ENCODE measurements around the gene ANKRD6.

Gene ANKRD6

GRCh38 chr6:89410788-89411144 lies 22.2 kb upstream of the ANKRD6 start:
- H3K4me3 ChIP-seq (ENCODE audit: low read depth, low read length), result peak overlapping the region; percentile 52
- in situ Hi-C loops (cut with HindIII; ENCODE audit: low pct_ligation_motif_present, low sequenced_read_pairs), result no loop called here
- H3K36me3 ChIP-seq (replicated peaks), result no peaks in the 10 kb centered on the region
- H3K27me3 ChIP-seq (replicated peaks), result peaks cover 36% of the 10 kb centered on the region
- TF ChIP-seq CTCF (IDR thresholded peaks at IDR 0.05; ENCODE audit: low read depth, low read length, missing control alignments), result no peak
- no peak for DNase-seq
- H3K27ac ChIP-seq, result no peak overlapping the region

DNA sequence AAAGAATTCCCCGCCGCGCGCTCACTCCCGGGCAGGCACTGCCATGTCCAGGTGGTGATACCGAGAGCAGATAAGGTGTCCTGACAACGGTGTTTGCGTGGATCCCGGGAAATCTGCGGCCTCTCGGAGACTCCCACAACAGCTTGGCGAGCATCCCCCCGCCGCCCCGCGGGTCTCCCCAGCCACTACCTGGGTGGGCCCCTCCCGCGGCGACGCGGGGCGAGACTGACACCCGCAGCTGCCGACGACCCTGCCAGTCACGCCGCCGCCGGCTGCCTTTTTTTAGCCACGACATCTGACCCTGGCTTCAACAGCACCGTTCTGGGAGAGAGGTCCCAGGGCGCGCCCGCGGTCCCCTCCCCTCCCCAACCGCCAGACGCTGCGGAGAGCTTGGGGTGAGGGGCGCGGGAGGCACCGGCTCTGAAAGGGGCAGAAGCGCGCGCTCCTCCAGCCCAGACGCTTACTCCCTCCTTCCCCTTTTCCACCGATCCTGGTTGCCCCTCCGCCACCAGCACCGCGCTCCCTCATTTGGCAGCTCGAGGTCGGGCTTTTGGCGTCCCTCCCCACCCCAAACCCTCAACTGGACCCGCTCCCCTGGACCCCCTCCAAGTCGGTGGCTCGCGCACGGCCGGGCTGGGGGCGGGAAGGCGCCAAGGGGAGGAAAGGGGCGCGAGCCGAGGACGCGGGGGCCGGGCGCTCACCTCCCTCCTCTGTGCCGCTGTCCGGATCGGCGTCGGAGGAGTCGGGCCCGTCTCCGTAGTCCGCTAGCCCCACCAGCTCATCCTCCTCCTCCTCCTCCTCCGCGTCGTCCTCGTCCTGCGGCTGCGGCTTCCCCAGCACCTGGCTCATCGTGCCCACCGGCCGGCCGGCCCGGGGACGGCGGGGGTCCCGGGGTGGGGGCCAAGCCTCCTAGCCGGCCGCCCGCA lies 21.5 kb upstream of the ANKRD6 start:
- Histone ChIP-seq H3K36me3 (replicated peaks) (no peaks in the 10 kb centered on the region), H3K27ac (no peak overlapping the region), H3K27me3 (replicated peaks) (peaks cover 34% of the 10 kb centered on the region), H3K4me3 (ENCODE audit: low read depth, low read length) (peak overlapping the region; percentile 52)
- in situ Hi-C loops (cut with HindIII; ENCODE audit: low pct_ligation_motif_present, low sequenced_read_pairs), result no loop called here
- DNase-seq, result no peak
- no peak for TF ChIP-seq CTCF (IDR thresholded peaks at IDR 0.05; ENCODE audit: low read depth, low read length, missing control alignments)

- Histone ChIP-seq H3K27me3 (replicated peaks) (peaks cover 32% of the 10 kb centered on the region), H3K4me3 (ENCODE audit: low read depth, low read length) (peak within 1 kb of the TSS; percentile 52), H3K36me3 (replicated peaks) (no peaks in the 10 kb centered on the region), H3K27ac (no peak within 1 kb of the TSS)
- TF ChIP-seq CTCF (IDR thresholded peaks at IDR 0.05; ENCODE audit: low read depth, low read length, missing control alignments), result no peak
- no peak for DNase-seq
- in situ Hi-C loops (cut with HindIII; ENCODE audit: low pct_ligation_motif_present, low sequenced_read_pairs), result no loop called here
These were observed 20.6 kb upstream of the ANKRD6 start, which contains the start of gene RRAGD for GRCh38 chr6:89412071-89413005. RRAGD (minus strand) TSS chr6:89412273; CDS start chr6:89411993, 280 bp downstream.

DNA sequence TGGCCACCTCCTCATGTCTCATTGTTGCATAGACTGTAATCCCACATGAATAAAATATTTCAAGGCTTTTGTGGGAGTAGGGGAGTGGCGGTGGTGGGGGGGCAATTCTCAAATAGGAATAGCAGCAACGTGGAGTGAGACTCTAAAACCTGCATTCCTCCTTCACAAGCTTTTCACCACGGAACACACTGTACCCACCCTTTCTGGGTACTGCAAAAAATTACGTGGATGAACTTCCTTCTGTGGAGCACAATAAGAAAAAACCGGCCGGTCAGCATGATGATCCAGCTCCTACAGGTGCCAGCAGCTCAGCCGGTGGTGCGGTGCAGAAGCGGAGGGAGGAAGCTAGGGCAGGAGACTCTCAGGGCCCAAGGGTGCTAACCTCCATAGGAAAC lies 19.9 kb upstream of the ANKRD6 start:
- in situ Hi-C loops (cut with HindIII; ENCODE audit: low pct_ligation_motif_present, low sequenced_read_pairs), result no loop called here
- H3K4me3 ChIP-seq (ENCODE audit: low read depth, low read length), result no peak overlapping the region
- H3K27me3 ChIP-seq (replicated peaks), result peaks cover 32% of the 10 kb centered on the region
- TF ChIP-seq CTCF (IDR thresholded peaks at IDR 0.05; ENCODE audit: low read depth, low read length, missing control alignments), result no peak
- no peak overlapping the region for H3K27ac ChIP-seq
- no peaks in the 10 kb centered on the region for H3K36me3 ChIP-seq (replicated peaks)
- DNase-seq, result no peak

DNA sequence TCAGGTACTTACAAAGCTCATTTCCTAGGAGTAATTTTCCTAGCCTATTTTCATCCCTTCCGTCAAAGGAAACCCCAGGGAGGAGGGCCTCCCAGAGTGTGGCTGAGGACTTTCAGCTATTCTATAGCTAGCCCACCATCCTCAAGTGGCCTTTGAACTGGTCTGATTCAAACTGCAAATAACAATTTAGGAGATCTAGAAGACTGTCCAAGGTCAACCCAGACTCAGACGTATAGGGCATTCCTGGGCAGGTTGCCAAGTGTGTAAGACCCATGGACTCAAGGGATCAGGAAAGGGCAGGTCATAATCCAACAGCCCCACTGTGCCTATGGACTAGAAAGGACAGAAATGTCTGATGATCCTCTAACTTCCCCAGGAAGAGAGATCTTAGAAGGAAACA lies 18.7 kb upstream of the ANKRD6 start:
- Histone ChIP-seq H3K27ac (no peak overlapping the region), H3K36me3 (replicated peaks) (no peaks in the 10 kb centered on the region), H3K27me3 (replicated peaks) (peaks cover 32% of the 10 kb centered on the region), H3K4me3 (ENCODE audit: low read depth, low read length) (no peak overlapping the region)
- no peak for DNase-seq
- in situ Hi-C loops (cut with HindIII; ENCODE audit: low pct_ligation_motif_present, low sequenced_read_pairs), result no loop called here
- TF ChIP-seq CTCF (IDR thresholded peaks at IDR 0.05; ENCODE audit: low read depth, low read length, missing control alignments), result no peak

Data from brain microvascular endothelial cell (primary cell).